Aorta (tissue), 5 donors: ENCODE results near the gene ARHGAP28. TPM values are rescaled to one million over a fixed set of nuclear protein-coding genes. Genes with fewer than 3 reads are reported as not detected.

Experiments
- ATAC-seq: fragments of 200-7000 bp; cut with Tn5 transposase; one replicate; pipeline ENCODE4 v1.9.1; 2022; ENCODE audit warnings: moderate library complexity; ENCODE audit not compliant: low FRiP score
- DNase-seq, 2 donors: peaks; one replicate each; pipeline ENCODE4 v3.0.0-alpha.2; 2020
- H3K27ac ChIP-seq, 2 donors: one replicate each; pipeline ENCODE4 v1.5.1; 2013; ENCODE audit warnings: low read length in 2 of 2, mild to moderate bottlenecking in 2 of 2, moderate library complexity in 2 of 2, control low read depth in 1 of 2, inconsistent platforms in 1 of 2, low read depth in 1 of 2
- H3K27me3 ChIP-seq, 2 donors: one replicate each; pipeline ENCODE4 v1.6.1; 2013; ENCODE audit warnings: control low read depth in 1 of 2, low read length in 1 of 2, mild to moderate bottlenecking in 1 of 2, moderate library complexity in 1 of 2; ENCODE audit not compliant: insufficient read depth in 2 of 2, control insufficient read depth in 1 of 2
- H3K36me3 ChIP-seq, 2 donors: one replicate each; pipeline ENCODE4 v1.6.1; 2013; ENCODE audit warnings: control low read depth in 1 of 2, low read length in 1 of 2, mild to moderate bottlenecking in 1 of 2; ENCODE audit not compliant: insufficient read depth in 2 of 2, control insufficient read depth in 1 of 2
- H3K4me1 ChIP-seq, 2 donors: one replicate each; pipeline ENCODE4 v1.6.1; 2013; ENCODE audit warnings: low read length in 2 of 2, control low read depth in 1 of 2, mild to moderate bottlenecking in 1 of 2, moderate library complexity in 1 of 2; ENCODE audit not compliant: insufficient read depth in 2 of 2, control insufficient read depth in 1 of 2
- H3K4me3 ChIP-seq, 2 donors: one replicate each; pipeline ENCODE4 v1.5.1; 2013; ENCODE audit warnings: low read length in 2 of 2, control low read depth in 1 of 2, mild to moderate bottlenecking in 1 of 2
- H3K9me3 ChIP-seq: one replicate; pipeline ENCODE4 v1.6.1; 2013; ENCODE audit warnings: mild to moderate bottlenecking, low read length; ENCODE audit not compliant: control insufficient read depth
- WGBS, 2 donors: extraction: QIAGEN DNeasy Blood & Tissue Kit; methylation state at CpG; one replicate each; pipeline ENCODE4 v1.1.7; 2013; 5-methylcytosine and 5-hydroxymethylcytosine counted together
- intact Hi-C, 2 donors: fragments of 100-400 bp; cut with DNase I; formaldehyde crosslinking; loops; one replicate each; pipeline versions ENCODE4 v1.14.2 to v1.15.0; 2022
- polyA plus RNA-seq, 2 donors: library from polyadenylated mRNA; stranded (reverse); fragments of 200-250 nt; gene quantifications; one replicate each; pipeline ENCODE4 v1.2.3, GENCODE V29; 2013
- total RNA-seq, 2 donors: library from RNA; stranded (reverse); fragmentation: NEBNext Ultra II Directional; extraction: Animal tissue kit (Norgen Biotek cat#: 25700); gene quantifications; one replicate each; pipeline ENCODE4 v1.2.1, GENCODE V29; 2021
- donor health status: healthy with polysubstance abuse.
- donor health status: Bipolar disorder and iron deficiency.
- donor health status: DM: no; HTN: no; CAD: no.
- donor health status: DM: no; HTN: no; CAD: no.
- donor health status: DM: yes; HTN: yes; CAD: no.

ARHGAP28 gene
- total and polyA plus RNA-seq, 4 donors = 0.05 to 8.6 (median 3.0) TPM

- no peak for ATAC-seq
Observed at GRCh38 chr18:6940451-6940850, 210.9 kb downstream of the ARHGAP28 start.

DNA sequence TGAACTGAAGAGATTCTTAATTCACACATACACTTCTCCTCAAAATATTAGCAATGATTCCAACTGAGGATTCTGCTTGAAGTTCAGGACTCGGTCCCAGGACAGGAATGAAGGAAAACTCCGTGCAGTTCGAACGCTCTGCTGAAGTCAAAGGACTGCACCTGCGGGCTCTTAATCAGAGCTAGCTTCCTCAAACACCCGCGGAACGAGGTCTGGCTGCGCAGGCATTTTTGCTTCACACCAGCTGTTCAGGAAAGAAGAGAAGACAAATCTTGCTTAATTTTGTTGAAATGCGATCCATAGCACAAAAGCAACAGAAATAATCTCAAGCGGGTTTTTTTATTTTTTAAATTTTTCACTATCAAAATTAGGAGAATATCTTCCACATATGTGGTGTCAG lies 212.5 kb downstream of the ARHGAP28 start:
- H3K27ac ChIP-seq = no peak overlapping the region
- 92 to 94% methylated on average over 11 of the region's 11 CpGs for WGBS, 2 donors
- no peaks in the 10 kb centered on the region for H3K36me3 ChIP-seq
- peaks cover 1% of the 10 kb centered on the region for H3K9me3 ChIP-seq
- no peaks in the 10 kb centered on the region for H3K27me3 ChIP-seq
- no peak for ATAC-seq
- H3K4me3 ChIP-seq = no peak overlapping the region
- H3K4me1 ChIP-seq = no peaks in the 10 kb centered on the region
- no peak for DNase-seq
- intact Hi-C loops = no loop called here

More at GRCh38 chr18:6940451-6940850, 210.9 kb downstream of the ARHGAP28 start:
- no peaks in the 10 kb centered on the region for H3K27me3 ChIP-seq
- H3K4me1 ChIP-seq = no peaks in the 10 kb centered on the region
- H3K9me3 ChIP-seq = peaks cover 2% of the 10 kb centered on the region
- H3K27ac ChIP-seq = no peak overlapping the region
- no peaks in the 10 kb centered on the region for H3K36me3 ChIP-seq
- H3K4me3 ChIP-seq = no peak overlapping the region
- 73 to 80% methylated on average over 9 of the region's 9 CpGs for WGBS, 2 donors
- intact Hi-C loops = no loop called here
- DNase-seq = no peak

DNA sequence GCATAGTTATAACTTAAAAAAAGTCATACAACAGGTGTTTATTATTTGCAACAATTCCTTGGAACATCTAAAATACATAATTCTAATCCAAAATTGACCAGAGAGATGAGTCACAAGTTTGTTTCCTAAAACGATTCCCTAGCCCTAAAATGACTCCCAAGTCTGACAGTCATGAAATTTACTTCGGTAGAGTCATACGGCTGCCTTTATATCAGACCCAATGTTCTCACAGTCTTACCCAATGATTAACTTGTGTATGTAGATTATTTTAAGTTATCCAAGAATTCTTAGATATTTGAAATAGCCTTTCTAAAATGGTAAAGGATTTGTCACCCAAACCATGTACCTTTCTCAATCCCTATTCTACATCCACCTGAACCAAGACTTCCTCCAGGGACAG lies 213.2 kb downstream of the ARHGAP28 start:
- DNase-seq = no peak
- WGBS, 2 donors = 45 to 67% methylated on average over 3 of the region's 3 CpGs
- no peaks in the 10 kb centered on the region for H3K27me3 ChIP-seq
- H3K27ac ChIP-seq = no peak overlapping the region
- H3K9me3 ChIP-seq = peaks cover 1% of the 10 kb centered on the region
- H3K4me3 ChIP-seq = no peak overlapping the region
- H3K36me3 ChIP-seq = no peaks in the 10 kb centered on the region
- no peaks in the 10 kb centered on the region for H3K4me1 ChIP-seq
- ATAC-seq = no peak
- intact Hi-C loops = no loop called here

- Histone ChIP-seq H3K4me3 (no peak overlapping the region), H3K9me3 (peaks cover 1% of the 10 kb centered on the region), H3K27ac (no peak overlapping the region), H3K27me3 (no peaks in the 10 kb centered on the region), H3K4me1 (no peaks in the 10 kb centered on the region), H3K36me3 (no peaks in the 10 kb centered on the region)
- DNase-seq = no peak
- WGBS, 2 donors = 16 to 27% methylated on average over 6 of the region's 6 CpGs
- no peak for ATAC-seq
- intact Hi-C loops = no loop called here
Observed at GRCh38 chr18:6943143-6943542, 213.6 kb downstream of the ARHGAP28 start.

DNA sequence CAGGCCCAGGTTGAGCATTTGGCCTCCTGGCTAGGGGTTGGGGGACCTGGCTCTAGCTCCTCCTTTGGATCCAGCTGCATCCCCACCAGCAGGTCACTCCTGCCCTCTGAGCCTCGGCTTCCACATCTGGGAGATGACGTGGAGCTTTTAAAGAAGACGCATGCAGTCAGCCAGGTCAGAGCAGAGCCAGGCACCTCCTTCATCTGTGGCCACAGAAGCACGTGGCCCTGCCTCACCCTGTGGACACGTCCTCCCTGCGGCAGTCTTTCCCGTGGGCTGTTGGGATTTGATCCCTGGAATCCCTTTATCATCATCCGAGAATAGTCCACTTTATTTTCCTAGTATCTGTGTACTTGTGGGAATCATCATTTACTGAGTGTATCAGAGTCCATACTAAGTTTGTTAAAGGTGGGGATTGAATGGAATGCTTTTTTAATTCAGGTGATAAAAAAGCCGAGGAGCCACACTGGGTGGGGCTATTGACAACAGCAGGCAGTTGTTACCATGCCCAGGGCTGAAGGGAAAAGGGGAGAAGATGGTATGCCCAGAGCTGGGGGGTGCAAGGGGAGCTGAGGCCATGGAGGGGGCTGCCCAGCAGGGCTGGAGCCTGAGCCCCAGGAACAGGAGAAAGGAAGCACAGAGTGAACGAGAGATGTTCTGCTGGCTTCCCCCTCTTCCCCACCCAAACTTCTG lies 218.0 kb downstream of the ARHGAP28 start:
- Histone ChIP-seq H3K9me3 (no peaks in the 10 kb centered on the region), H3K27me3 (no peaks in the 10 kb centered on the region), H3K4me3 (no peak overlapping the region), H3K27ac (no peak overlapping the region), H3K36me3 (no peaks in the 10 kb centered on the region), H3K4me1 (no peaks in the 10 kb centered on the region)
- intact Hi-C loops = no loop called here
- 83 to 85% methylated on average over 10 of the region's 10 CpGs for WGBS, 2 donors
- ATAC-seq = no peak
- no peak for DNase-seq

DNA sequence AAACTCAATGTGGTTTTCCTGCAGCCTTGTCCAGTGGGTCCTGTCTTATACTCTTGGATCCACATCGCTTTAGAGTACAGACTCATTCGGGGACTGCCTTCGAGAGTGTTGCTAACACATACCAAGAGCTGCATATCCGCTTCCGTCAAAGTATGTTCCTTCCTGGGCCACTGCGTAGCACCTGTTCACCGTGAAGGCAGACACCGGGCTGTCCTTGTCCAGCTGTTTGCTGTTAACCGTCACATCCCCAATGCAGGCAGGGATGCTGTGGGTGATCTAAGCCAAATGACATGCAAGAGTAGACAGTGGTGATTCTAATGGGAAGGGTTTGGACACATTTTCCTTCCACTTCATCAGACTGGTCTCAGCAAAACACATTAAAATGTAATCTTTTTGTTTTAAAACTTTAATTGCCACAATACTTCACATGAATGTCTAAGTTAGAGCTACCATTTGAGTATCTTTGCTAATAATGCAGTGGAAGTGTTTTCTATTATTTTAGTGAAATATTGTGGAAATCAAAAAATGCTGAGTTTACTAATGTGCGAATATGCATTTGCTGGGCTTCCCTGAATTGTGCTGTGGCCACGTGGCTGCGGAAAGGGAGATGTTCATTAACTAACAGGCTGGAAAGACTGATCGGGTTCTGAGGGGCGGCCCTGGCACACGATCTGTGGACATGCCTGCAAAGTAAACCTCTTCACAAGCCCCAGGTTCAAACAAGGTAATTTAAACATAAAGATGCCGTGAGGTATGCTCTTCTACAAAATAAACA lies 219.0 kb downstream of the ARHGAP28 start:
- 94% methylated on average over 16 of the region's 16 CpGs for WGBS, 2 donors
- H3K9me3 ChIP-seq = no peaks in the 10 kb centered on the region
- H3K4me3 ChIP-seq = no peak overlapping the region
- ATAC-seq (no peak), DNase-seq (no peak)
- H3K36me3 ChIP-seq = no peaks in the 10 kb centered on the region
- H3K27ac ChIP-seq = no peak overlapping the region
- no peaks in the 10 kb centered on the region for H3K4me1 ChIP-seq
- H3K27me3 ChIP-seq = no peaks in the 10 kb centered on the region
- intact Hi-C loops = no loop called here

GRCh38 chr18:6949800-6950586 lies 220.5 kb downstream of the ARHGAP28 start:
- Histone ChIP-seq H3K9me3 (no peaks in the 10 kb centered on the region), H3K27me3 (no peaks in the 10 kb centered on the region), H3K36me3 (no peaks in the 10 kb centered on the region), H3K4me1 (no peaks in the 10 kb centered on the region), H3K4me3 (no peak overlapping the region), H3K27ac (no peak overlapping the region)
- WGBS, 2 donors = 82 to 86% methylated on average over 11 of the region's 11 CpGs
- intact Hi-C loops = loop anchor here in 1 of 2 donors (10.0 kb wide), 1 partner anchor 55 kb away; no protein-coding TSS in a partner anchor
- ATAC-seq (no peak), DNase-seq (no peak)

DNA sequence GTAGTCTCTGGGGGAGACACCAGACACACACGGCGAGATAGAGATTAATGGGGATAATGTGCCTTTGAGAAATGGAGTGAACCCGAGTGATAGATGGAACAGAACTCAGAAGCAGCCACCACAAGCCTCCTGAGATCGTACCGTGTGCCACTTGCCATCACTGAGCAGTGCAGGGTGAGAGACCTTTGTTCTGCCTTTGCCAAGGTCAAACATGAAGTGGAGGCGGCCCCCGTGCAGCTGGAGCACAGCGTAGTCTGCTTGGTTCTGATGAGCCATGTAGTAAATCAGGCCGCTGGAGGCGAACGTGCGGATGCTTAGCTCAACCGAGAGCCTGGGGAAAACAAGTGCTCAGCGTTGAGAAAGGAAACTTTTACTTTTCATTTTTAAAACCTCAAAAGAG lies 221.1 kb downstream of the ARHGAP28 start:
- DNase-seq (no peak), ATAC-seq (no peak)
- no peak overlapping the region for H3K27ac ChIP-seq
- WGBS, 2 donors = 87 to 89% methylated on average over 14 of the region's 14 CpGs
- H3K4me3 ChIP-seq = no peak overlapping the region
- no peaks in the 10 kb centered on the region for H3K9me3 ChIP-seq
- no peaks in the 10 kb centered on the region for H3K27me3 ChIP-seq
- H3K36me3 ChIP-seq = no peaks in the 10 kb centered on the region
- intact Hi-C loops = loop anchor here in 1 of 2 donors (10.0 kb wide), 1 partner anchor 56 kb away; no protein-coding TSS in a partner anchor
- no peaks in the 10 kb centered on the region for H3K4me1 ChIP-seq
